ENCODE results near the gene COQ8B. TPM values are rescaled to one million over a fixed set of nuclear protein-coding genes. Genes with fewer than 3 reads are reported as not detected.
"Not testable (repeated sequence)": the region's sequence is repeated elsewhere in the genome, so short reads cannot be mapped to it uniquely, and the experiment has no call there.

Gene COQ8B
- total RNA-seq, 4 donors from 2014 or later: 32.4 to 92.8 (median 41.9) TPM

GRCh38 chr19:40662925-40663694, 53.6 kb downstream of the COQ8B start:
- TF ChIP-seq CTCF (IDR thresholded peaks at IDR 0.05) (peak; percentile 98 to 99 (median 98)), POLR2A (IDR thresholded peaks at IDR 0.05) (no peak)
- peak overlapping the region; percentile 57 to 87 (median 64) for H3K4me3 ChIP-seq
- H3K27me3 ChIP-seq: no peaks in the 10 kb centered on the region
- peaks cover 0 to 15% (median 1%) of the 10 kb centered on the region in 4 donors for H3K4me1 ChIP-seq
- H3K36me3 ChIP-seq: peaks cover 0 to 9% (median 0%) of the 10 kb centered on the region in 3 donors
- DNase-seq: peak; percentile 94 to 97 (median 95)
- H3K27ac ChIP-seq: peak overlapping the region; percentile 78 to 92 (median 90)
- no peaks in the 10 kb centered on the region for H3K9me3 ChIP-seq

GRCh38 chr19:40661616-40662015, 55.1 kb downstream of the COQ8B start:
- Histone ChIP-seq H3K27ac (no peak overlapping the region), H3K9me3 (no peaks in the 10 kb centered on the region), H3K36me3 (no peaks in the 10 kb centered on the region), H3K4me1 (peaks cover 0 to 15% (median 1%) of the 10 kb centered on the region in 4 donors), H3K4me3 (no peak overlapping the region), H3K27me3 (no peaks in the 10 kb centered on the region)
- TF ChIP-seq CTCF (IDR thresholded peaks at IDR 0.05) (no peak), POLR2A (IDR thresholded peaks at IDR 0.05) (no peak)
- no peak for DNase-seq

GRCh38 chr19:40659566-40659965, 57.1 kb downstream of the COQ8B start:
- no peaks in the 10 kb centered on the region for H3K36me3 ChIP-seq
- H3K9me3 ChIP-seq: no peaks in the 10 kb centered on the region
- TF ChIP-seq POLR2A (IDR thresholded peaks at IDR 0.05) (no peak), CTCF (IDR thresholded peaks at IDR 0.05) (no peak)
- H3K4me3 ChIP-seq: no peak overlapping the region
- H3K4me1 ChIP-seq: peaks cover 0 to 15% (median 1%) of the 10 kb centered on the region in 4 donors
- peak overlapping the region in 2 of 4 donors; percentile 22 to 55 for H3K27ac ChIP-seq
- no peaks in the 10 kb centered on the region for H3K27me3 ChIP-seq
- no peak for DNase-seq

GRCh38 chr19:40659116-40659515, 57.6 kb downstream of the COQ8B start:
- no peak for DNase-seq
- no peaks in the 10 kb centered on the region for H3K27me3 ChIP-seq
- peak overlapping the region in 1 of 4 donors; percentile 55 for H3K27ac ChIP-seq
- no peak overlapping the region for H3K4me3 ChIP-seq
- no peaks in the 10 kb centered on the region for H3K9me3 ChIP-seq
- H3K4me1 ChIP-seq: peaks cover 0 to 15% (median 1%) of the 10 kb centered on the region in 4 donors
- TF ChIP-seq CTCF (IDR thresholded peaks at IDR 0.05): no peak
- TF ChIP-seq POLR2A (IDR thresholded peaks at IDR 0.05): no peak
- no peaks in the 10 kb centered on the region for H3K36me3 ChIP-seq

GRCh38 chr19:40658031-40658430, 58.7 kb downstream of the COQ8B start:
- no peak overlapping the region for H3K27ac ChIP-seq
- H3K4me3 ChIP-seq: no peak overlapping the region
- no peaks in the 10 kb centered on the region for H3K9me3 ChIP-seq
- no peak for DNase-seq
- H3K27me3 ChIP-seq: no peaks in the 10 kb centered on the region
- H3K4me1 ChIP-seq: peaks cover 0 to 6% (median 1%) of the 10 kb centered on the region in 4 donors
- no peak for TF ChIP-seq POLR2A (IDR thresholded peaks at IDR 0.05)
- no peak for TF ChIP-seq CTCF (IDR thresholded peaks at IDR 0.05)
- no peaks in the 10 kb centered on the region for H3K36me3 ChIP-seq

GRCh38 chr19:40655684-40656083, 61.0 kb downstream of the COQ8B start:
- H3K9me3 ChIP-seq, H3K27me3 ChIP-seq, DNase-seq, H3K27ac ChIP-seq, H3K36me3 ChIP-seq, H3K4me3 ChIP-seq, H3K4me1 ChIP-seq: not testable (repeated sequence)

- H3K4me1 ChIP-seq, H3K9me3 ChIP-seq, DNase-seq, H3K27me3 ChIP-seq, H3K27ac ChIP-seq, H3K36me3 ChIP-seq, H3K4me3 ChIP-seq: not testable (repeated sequence)
These were observed 64.4 kb downstream of the COQ8B start for GRCh38 chr19:40652303-40652702.
